Spleen (tissue), 7 donors: ENCODE data around the gene LRRC56.

Experiments used
- CTCF ChIP-seq, 11 experiments: fragments of 200-600 bp in 7 of 11; fragments of 450-650 bp in 4 of 11; sonication (generic) in 4 of 11; IDR thresholded peaks in 8 of 11; conservative IDR thresholded peaks in 3 of 11; 1 replicate in 7 of 11; 2 replicates in 4 of 11; pipeline versions ENCODE4 v1.4.0 to v1.8.0; 2016 to 2021; ENCODE audit warnings: antibody characterized with exemption in 11 of 11, inconsistent platforms in 4 of 11, mild to moderate bottlenecking in 1 of 11
- POLR2A ChIP-seq, 3 donors: fragments of 450-650 bp; IDR thresholded peaks; one replicate each; pipeline ENCODE4 v1.5.1; 2017; ENCODE audit warnings: antibody characterized with exemption in 3 of 3, mild to moderate bottlenecking in 1 of 3
- donor health status: DM: no; HTN: no; CAD: no; lungs with moderate emphysema.
- donor health status: DM: no; HTN: no; CAD: no.
- donor health status: DM: no; HTN: no; CAD: no.

- no peak for TF ChIP-seq CTCF (IDR thresholded peaks at IDR 0.05 in 8 of 11, conservative IDR thresholded peaks at IDR 0.05 in 3 of 11)
- TF ChIP-seq POLR2A (IDR thresholded peaks at IDR 0.05), result no peak
These were observed 1.2 kb downstream of the LRRC56 start for GRCh38 chr11:538431-539051.
